ENCODE data around the gene RSU1. TPM values are rescaled to one million over a fixed set of nuclear protein-coding genes. Genes with fewer than 3 reads are reported as not detected.

RSU1 gene
- total RNA-seq, 6 donors from 2014 or later = 36.7 to 81.4 (median 48.0) TPM

GRCh38 chr10:16799621-16800020 is 17.6 kb downstream of the RSU1 start:
- WGBS, 2 donors = 64 to 76% methylated on average over 8 of the region's 8 CpGs
- H3K9me3 ChIP-seq = no peaks in the 10 kb centered on the region
- no peak overlapping the region for H3K4me3 ChIP-seq
- no peak for TF ChIP-seq POLR2AphosphoS5 (IDR thresholded peaks at IDR 0.05)
- TF ChIP-seq, protein P1, sequence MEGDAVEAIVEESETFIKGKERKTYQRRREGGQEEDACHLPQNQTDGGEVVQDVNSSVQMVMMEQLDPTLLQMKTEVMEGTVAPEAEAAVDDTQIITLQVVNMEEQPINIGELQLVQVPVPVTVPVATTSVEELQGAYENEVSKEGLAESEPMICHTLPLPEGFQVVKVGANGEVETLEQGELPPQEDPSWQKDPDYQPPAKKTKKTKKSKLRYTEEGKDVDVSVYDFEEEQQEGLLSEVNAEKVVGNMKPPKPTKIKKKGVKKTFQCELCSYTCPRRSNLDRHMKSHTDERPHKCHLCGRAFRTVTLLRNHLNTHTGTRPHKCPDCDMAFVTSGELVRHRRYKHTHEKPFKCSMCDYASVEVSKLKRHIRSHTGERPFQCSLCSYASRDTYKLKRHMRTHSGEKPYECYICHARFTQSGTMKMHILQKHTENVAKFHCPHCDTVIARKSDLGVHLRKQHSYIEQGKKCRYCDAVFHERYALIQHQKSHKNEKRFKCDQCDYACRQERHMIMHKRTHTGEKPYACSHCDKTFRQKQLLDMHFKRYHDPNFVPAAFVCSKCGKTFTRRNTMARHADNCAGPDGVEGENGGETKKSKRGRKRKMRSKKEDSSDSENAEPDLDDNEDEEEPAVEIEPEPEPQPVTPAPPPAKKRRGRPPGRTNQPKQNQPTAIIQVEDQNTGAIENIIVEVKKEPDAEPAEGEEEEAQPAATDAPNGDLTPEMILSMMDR (IDR thresholded peaks at IDR 0.05) = no peak
- TF ChIP-seq POLR2A (IDR thresholded peaks at IDR 0.05) = no peak
- no peak for TF ChIP-seq EP300 (IDR thresholded peaks at IDR 0.05)
- H3K36me3 ChIP-seq = no peaks in the 10 kb centered on the region
- no peaks in the 10 kb centered on the region for H3K4me1 ChIP-seq
- DNase-seq = no peak
- no peak for ATAC-seq (ENCODE audit: low FRiP score in 2 of 2)
- no peaks in the 10 kb centered on the region for H3K27me3 ChIP-seq
- H3K27ac ChIP-seq = no peak overlapping the region

GRCh38 chr10:16798571-16798970 is 18.7 kb downstream of the RSU1 start:
- no peak for DNase-seq
- no peak overlapping the region for H3K4me3 ChIP-seq
- no peak overlapping the region for H3K27ac ChIP-seq
- no peak for ATAC-seq (ENCODE audit: low FRiP score in 2 of 2)
- H3K9me3 ChIP-seq = no peaks in the 10 kb centered on the region
- TF ChIP-seq EP300 (IDR thresholded peaks at IDR 0.05) (no peak), POLR2A (IDR thresholded peaks at IDR 0.05) (no peak), POLR2AphosphoS5 (IDR thresholded peaks at IDR 0.05) (no peak)
- TF ChIP-seq, protein P1 (IDR thresholded peaks at IDR 0.05) = no peak
- 95 to 96% methylated on average over 5 of the region's 5 CpGs for WGBS, 2 donors
- no peaks in the 10 kb centered on the region for H3K27me3 ChIP-seq
- no peaks in the 10 kb centered on the region for H3K36me3 ChIP-seq
- H3K4me1 ChIP-seq = no peaks in the 10 kb centered on the region

- ATAC-seq (ENCODE audit: low FRiP score in 2 of 2) (no peak), DNase-seq (no peak)
- H3K9me3 ChIP-seq = no peaks in the 10 kb centered on the region
- no peaks in the 10 kb centered on the region for H3K4me1 ChIP-seq
- no peaks in the 10 kb centered on the region for H3K36me3 ChIP-seq
- H3K4me3 ChIP-seq = no peak overlapping the region
- WGBS, 2 donors = 87 to 93% methylated on average over 9 of the region's 9 CpGs
- no peaks in the 10 kb centered on the region for H3K27me3 ChIP-seq
- no peak overlapping the region for H3K27ac ChIP-seq
- no peak for TF ChIP-seq POLR2A (IDR thresholded peaks at IDR 0.05)
- no peak for TF ChIP-seq POLR2AphosphoS5 (IDR thresholded peaks at IDR 0.05)
- TF ChIP-seq, protein P1 (IDR thresholded peaks at IDR 0.05) = no peak
Measured at GRCh38 chr10:16795410-16796073, 21.7 kb downstream of the RSU1 start.

- H3K9me3 ChIP-seq = no peaks in the 10 kb centered on the region
- DNase-seq (no peak), ATAC-seq (ENCODE audit: low FRiP score in 2 of 2) (no peak)
- no peak overlapping the region for H3K4me3 ChIP-seq
- no peak overlapping the region for H3K27ac ChIP-seq
- no peaks in the 10 kb centered on the region for H3K36me3 ChIP-seq
- TF ChIP-seq, protein P1 (IDR thresholded peaks at IDR 0.05) = no peak
- TF ChIP-seq POLR2AphosphoS5 (IDR thresholded peaks at IDR 0.05) (no peak), EP300 (IDR thresholded peaks at IDR 0.05) (no peak), POLR2A (IDR thresholded peaks at IDR 0.05) (no peak)
- H3K4me1 ChIP-seq = no peaks in the 10 kb centered on the region
- 100% methylated on average over 1 of the region's 1 CpG for WGBS, 2 donors
- no peaks in the 10 kb centered on the region for H3K27me3 ChIP-seq
Measured at GRCh38 chr10:16794005-16794404, 23.2 kb downstream of the RSU1 start.

DNA sequence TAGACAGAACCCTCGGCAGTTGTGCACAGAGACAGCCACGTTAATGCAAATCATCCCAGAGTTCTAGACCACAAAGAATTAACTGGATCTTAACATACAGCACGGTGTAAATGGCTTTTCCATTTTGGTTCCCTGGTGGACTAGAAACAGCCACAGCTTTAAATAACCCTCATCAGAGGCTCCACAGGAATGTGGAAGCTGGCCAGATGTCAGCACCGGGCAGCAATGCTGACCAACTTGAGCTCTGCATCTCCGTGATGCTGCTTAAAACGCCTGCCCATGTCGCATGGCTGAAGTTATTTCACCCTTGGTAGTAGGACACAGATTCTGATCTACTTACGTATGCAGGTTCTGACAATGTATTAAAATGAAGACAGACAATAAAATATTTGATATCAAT is 24.5 kb downstream of the RSU1 start:
- no peak overlapping the region for H3K4me3 ChIP-seq
- DNase-seq (no peak), ATAC-seq (ENCODE audit: low FRiP score in 2 of 2) (no peak)
- no peak for TF ChIP-seq POLR2A (IDR thresholded peaks at IDR 0.05)
- no peak for TF ChIP-seq POLR2AphosphoS5 (IDR thresholded peaks at IDR 0.05)
- TF ChIP-seq, protein P1 (IDR thresholded peaks at IDR 0.05) = no peak
- TF ChIP-seq EP300 (IDR thresholded peaks at IDR 0.05) = no peak
- H3K9me3 ChIP-seq = no peaks in the 10 kb centered on the region
- no peaks in the 10 kb centered on the region for H3K27me3 ChIP-seq
- no peaks in the 10 kb centered on the region for H3K4me1 ChIP-seq
- WGBS, 2 donors = 66 to 87% methylated on average over 8 of the region's 8 CpGs
- no peaks in the 10 kb centered on the region for H3K36me3 ChIP-seq
- H3K27ac ChIP-seq = no peak overlapping the region
